ENCODE results near the gene PALM. TPM values are rescaled to one million over a fixed set of nuclear protein-coding genes. Genes with fewer than 3 reads are reported as not detected.
A peak's percentile ranks its signal among the peaks of the same experiment; 100 is the strongest.
"Not testable (repeated sequence)": the region's sequence is repeated elsewhere in the genome, so short reads cannot be mapped to it uniquely, and the experiment has no call there.

Gene PALM
- total and polyA plus RNA-seq, 4 donors, result 16.2 to 45.7 (median 28.1) TPM

GRCh38 chr19:739998-740715 is 31.4 kb downstream of the PALM start:
- Histone ChIP-seq H3K9ac (ENCODE audit: insufficient read depth in 1 of 2, low read length in 2 of 2) (no peak overlapping the region), H3K27ac (ENCODE audit: low read depth in 1 of 2, low read length in 1 of 2) (no peak overlapping the region), H3K4me1 (ENCODE audit: control insufficient read depth in 5 of 5, insufficient read depth in 5 of 5, low read length in 5 of 5) (peaks cover 0 to 2% (median 0%) of the 10 kb centered on the region in 5 donors), H3K27me3 (ENCODE audit: control insufficient read depth in 3 of 3, insufficient read depth in 3 of 3, low read length in 2 of 3) (no peaks in the 10 kb centered on the region), H3K4me3 (no peak overlapping the region), H3K9me3 (ENCODE audit: control insufficient read depth in 4 of 4, insufficient read depth in 3 of 4, low read length in 3 of 4) (no peaks in the 10 kb centered on the region), H3K36me3 (ENCODE audit: control insufficient read depth in 4 of 4, insufficient read depth in 4 of 4, low read length in 4 of 4) (peaks cover 0 to 3% (median under 1%) of the 10 kb centered on the region in 4 donors)
- WGBS, 2 donors, result 90 to 95% methylated on average over 32 to 36 of the region's 36 CpGs
- no peak for DNase-seq
- no peak for TF ChIP-seq CTCF (IDR thresholded peaks at IDR 0.05; ENCODE audit: control extremely low read depth, extremely low read depth)
- no peak for ATAC-seq (ENCODE audit: insufficient read depth, low FRiP score)

GRCh38 chr19:740816-741505 is 32.2 kb downstream of the PALM start:
- H3K36me3 ChIP-seq (ENCODE audit: control insufficient read depth in 4 of 4, insufficient read depth in 4 of 4, low read length in 4 of 4); H3K27ac ChIP-seq (ENCODE audit: low read depth in 1 of 2, low read length in 1 of 2); DNase-seq; H3K4me1 ChIP-seq (ENCODE audit: control insufficient read depth in 5 of 5, insufficient read depth in 5 of 5, low read length in 5 of 5); H3K27me3 ChIP-seq (ENCODE audit: control insufficient read depth in 3 of 3, insufficient read depth in 3 of 3, low read length in 2 of 3); ATAC-seq (ENCODE audit: insufficient read depth, low FRiP score); H3K9me3 ChIP-seq (ENCODE audit: control insufficient read depth in 4 of 4, insufficient read depth in 3 of 4, low read length in 3 of 4); H3K4me3 ChIP-seq; H3K9ac ChIP-seq (ENCODE audit: insufficient read depth in 1 of 2, low read length in 2 of 2): not testable (repeated sequence)
- 86 to 90% methylated on average over 15 to 16 of the region's 16 CpGs for WGBS, 2 donors

GRCh38 chr19:741506-742131 is 32.9 kb downstream of the PALM start:
- no peak for TF ChIP-seq CTCF (IDR thresholded peaks at IDR 0.05; ENCODE audit: control extremely low read depth, extremely low read depth)
- Histone ChIP-seq H3K9ac (ENCODE audit: insufficient read depth in 1 of 2, low read length in 2 of 2) (no peak overlapping the region), H3K4me1 (ENCODE audit: control insufficient read depth in 5 of 5, insufficient read depth in 5 of 5, low read length in 5 of 5) (peaks cover 0 to 2% (median 0%) of the 10 kb centered on the region in 5 donors), H3K27me3 (ENCODE audit: control insufficient read depth in 3 of 3, insufficient read depth in 3 of 3, low read length in 2 of 3) (no peaks in the 10 kb centered on the region), H3K4me3 (no peak overlapping the region), H3K27ac (ENCODE audit: low read depth in 1 of 2, low read length in 1 of 2) (no peak overlapping the region), H3K9me3 (ENCODE audit: control insufficient read depth in 4 of 4, insufficient read depth in 3 of 4, low read length in 3 of 4) (peaks cover 0 to 2% (median 0%) of the 10 kb centered on the region in 4 donors), H3K36me3 (ENCODE audit: control insufficient read depth in 4 of 4, insufficient read depth in 4 of 4, low read length in 4 of 4) (peaks cover 0 to 7% (median 3%) of the 10 kb centered on the region in 4 donors)
- DNase-seq, result peak in 1 of 3 donors; percentile 31
- WGBS, 2 donors, result 73 to 75% methylated on average over 16 to 18 of the region's 19 CpGs
- no peak for ATAC-seq (ENCODE audit: insufficient read depth, low FRiP score)

GRCh38 chr19:742540-743075 is 33.9 kb downstream of the PALM start:
- DNase-seq, result no peak
- Histone ChIP-seq H3K27me3 (ENCODE audit: control insufficient read depth in 3 of 3, insufficient read depth in 3 of 3, low read length in 2 of 3) (no peaks in the 10 kb centered on the region), H3K27ac (ENCODE audit: low read depth in 1 of 2, low read length in 1 of 2) (no peak overlapping the region), H3K9ac (ENCODE audit: insufficient read depth in 1 of 2, low read length in 2 of 2) (no peak overlapping the region), H3K4me1 (ENCODE audit: control insufficient read depth in 5 of 5, insufficient read depth in 5 of 5, low read length in 5 of 5) (peaks cover 0 to 2% (median 0%) of the 10 kb centered on the region in 5 donors), H3K9me3 (ENCODE audit: control insufficient read depth in 4 of 4, insufficient read depth in 3 of 4, low read length in 3 of 4) (peaks cover 0 to 4% (median 0%) of the 10 kb centered on the region in 4 donors), H3K4me3 (no peak overlapping the region), H3K36me3 (ENCODE audit: control insufficient read depth in 4 of 4, insufficient read depth in 4 of 4, low read length in 4 of 4) (peaks cover 0 to 12% (median 3%) of the 10 kb centered on the region in 4 donors)
- TF ChIP-seq CTCF (IDR thresholded peaks at IDR 0.05; ENCODE audit: control extremely low read depth, extremely low read depth), result no peak
- no peak for ATAC-seq (ENCODE audit: insufficient read depth, low FRiP score)
- 92 to 96% methylated on average over 24 of the region's 24 CpGs for WGBS, 2 donors

Measured in lung (tissue), 12 donors.